22Rv1 (cell line): ENCODE results near the gene KCNK7.

Experiments used
- CTCF ChIP-seq: fragments of 450-650 bp; IDR thresholded peaks from 2 replicates; pipeline ENCODE4 v1.5.1; 2017; ENCODE audit warnings: mild to moderate bottlenecking
- ZFX ChIP-seq: fragments of 450-650 bp; IDR thresholded peaks from 2 replicates; pipeline ENCODE4 v1.6.1; 2017; ENCODE audit warnings: antibody characterized with exemption, borderline replicate concordance

GRCh38 chr11:65623177-65623576, 27.6 kb upstream of the KCNK7 start:
- TF ChIP-seq CTCF (no peak), ZFX (no peak)
